DMS114 treated with DMSO at 0.1 percent for 48 hours (cell line): Measurements from ENCODE around the gene CIT.

ENCODE experiments used
- DNase-seq: peaks from one replicate; lab custom pipeline; 2025; ENCODE audit not compliant: unreplicated experiment; lab: John Stamatoyannopoulos, UW

The CIT gene

DNA sequence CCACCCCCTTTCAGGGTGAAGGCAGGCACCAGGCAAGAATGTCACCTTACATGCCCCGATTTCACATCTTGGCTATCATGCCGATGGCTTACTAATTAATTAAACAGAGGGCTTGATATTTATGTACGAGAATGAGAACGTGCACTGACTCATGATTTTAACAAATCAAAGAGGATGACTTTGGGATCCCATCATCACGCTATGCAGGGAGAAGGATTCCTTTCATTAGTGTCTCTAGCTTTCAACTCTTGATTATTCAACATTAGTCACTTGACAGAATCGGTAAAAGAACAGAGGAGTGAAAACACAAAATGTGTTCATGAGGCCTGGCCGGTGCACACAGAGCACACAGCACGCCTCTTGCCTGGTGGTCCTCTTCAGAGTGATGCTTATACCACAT, 128.6 kb downstream of the CIT start:
- no peak for DNase-seq

GRCh38 chr12:119746169-119746568, 131.0 kb downstream of the CIT start:
- no peak for DNase-seq

DNA sequence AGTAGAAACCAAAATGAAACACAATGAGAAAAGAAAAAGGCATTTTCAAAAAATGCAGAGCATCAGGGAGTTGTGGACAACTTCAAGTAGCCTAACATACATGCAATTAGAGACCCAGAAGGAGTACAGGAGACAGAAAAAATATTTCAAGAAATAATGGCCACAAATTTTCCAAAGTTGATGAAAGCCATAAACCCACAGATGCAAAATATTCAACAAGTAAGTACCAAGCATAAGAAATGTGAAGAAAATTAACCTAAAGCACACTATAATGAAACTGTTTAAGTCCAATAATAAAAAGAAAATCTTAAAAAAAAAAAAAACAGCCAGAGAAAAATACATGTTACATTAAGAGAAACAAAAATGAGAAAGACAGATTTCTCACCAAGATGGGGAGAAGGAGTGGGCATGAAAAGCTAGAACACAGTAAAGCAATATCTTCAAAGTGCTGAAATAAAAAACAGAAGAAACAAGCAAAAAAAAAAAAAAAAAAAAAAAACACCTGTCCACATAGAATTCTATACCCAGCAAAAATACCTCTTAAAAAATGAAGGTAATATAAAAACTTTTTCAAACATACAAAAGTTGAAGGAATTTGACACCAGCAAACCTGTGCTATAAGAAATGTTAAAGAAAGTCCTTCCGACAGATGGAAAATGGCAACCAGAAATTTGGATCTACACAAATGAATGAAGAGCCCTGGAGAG, 132.1 kb downstream of the CIT start:
- DNase-seq = no peak

- DNase-seq = no peak
These were observed 134.4 kb downstream of the CIT start for GRCh38 chr12:119742700-119743099.

- DNase-seq = no peak
These were observed 136.3 kb downstream of the CIT start for GRCh38 chr12:119740830-119741229.

DNA sequence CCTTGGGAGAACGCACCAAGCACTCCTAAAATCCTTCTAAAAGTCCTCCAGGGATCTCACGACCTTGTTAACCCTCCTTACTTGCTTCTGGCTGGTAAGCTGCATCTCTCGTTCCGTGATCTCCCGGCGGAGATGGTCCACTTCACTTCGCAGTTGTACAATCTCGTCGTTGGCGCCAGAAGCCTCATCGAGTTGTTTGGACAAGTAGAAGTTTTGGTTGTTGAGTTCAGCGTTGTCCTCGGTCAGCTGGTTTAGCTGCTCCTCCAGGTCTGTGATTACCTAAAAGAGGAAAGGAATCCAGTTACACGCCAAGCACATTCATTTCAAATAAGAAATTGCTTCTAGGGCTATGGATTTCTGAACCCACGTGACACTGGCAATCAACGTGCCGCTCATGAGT, 142.0 kb downstream of the CIT start:
- no peak for DNase-seq

- DNase-seq = no peak
These were observed 146.7 kb downstream of the CIT start for GRCh38 chr12:119730381-119730780.

- DNase-seq = no peak
These were observed 147.2 kb downstream of the CIT start for GRCh38 chr12:119729871-119730270.

- DNase-seq = no peak
These were observed 148.7 kb downstream of the CIT start for GRCh38 chr12:119728444-119728745.

DNA sequence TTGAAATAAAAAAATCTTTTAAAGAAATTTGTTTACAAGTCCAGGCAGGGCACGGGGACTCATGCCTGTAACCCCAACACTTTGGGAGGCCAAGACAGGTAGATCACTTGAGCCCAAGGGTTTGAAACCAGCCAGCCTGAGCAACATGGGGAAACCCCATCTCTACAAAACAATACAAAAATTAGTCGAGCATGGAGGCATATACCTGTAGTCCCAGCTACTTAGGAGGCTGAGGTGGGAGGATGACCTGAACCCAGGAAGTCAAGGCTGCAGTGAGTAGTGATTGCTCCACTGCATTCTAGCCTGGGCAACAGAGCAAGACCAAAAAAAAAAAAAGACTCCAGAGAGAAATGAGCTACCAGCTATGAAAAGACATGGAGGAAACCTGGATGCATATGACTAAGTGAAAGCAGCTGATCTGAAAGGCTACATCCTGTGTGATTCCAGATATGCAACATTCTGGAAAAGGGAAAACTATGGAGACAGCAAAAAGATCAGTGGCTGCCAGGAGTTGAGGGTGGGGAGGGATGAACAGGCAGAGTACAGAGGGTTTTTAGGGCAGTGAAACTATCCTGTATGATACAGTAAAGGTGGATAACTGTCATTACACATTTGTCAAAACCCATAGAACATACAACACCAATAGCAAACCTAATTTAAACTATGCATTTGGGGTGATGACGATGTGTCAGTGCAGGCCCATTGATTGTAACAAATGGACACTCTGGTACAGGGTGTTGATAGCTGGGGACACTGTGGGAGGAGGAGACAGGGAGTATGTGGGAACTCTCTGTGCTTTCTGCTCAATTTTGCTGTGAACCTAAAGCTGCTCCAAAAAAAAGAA, 149.3 kb downstream of the CIT start:
- DNase-seq = no peak

GRCh38 chr12:119725523-119725922, 151.6 kb downstream of the CIT start:
- no peak for DNase-seq

DNA sequence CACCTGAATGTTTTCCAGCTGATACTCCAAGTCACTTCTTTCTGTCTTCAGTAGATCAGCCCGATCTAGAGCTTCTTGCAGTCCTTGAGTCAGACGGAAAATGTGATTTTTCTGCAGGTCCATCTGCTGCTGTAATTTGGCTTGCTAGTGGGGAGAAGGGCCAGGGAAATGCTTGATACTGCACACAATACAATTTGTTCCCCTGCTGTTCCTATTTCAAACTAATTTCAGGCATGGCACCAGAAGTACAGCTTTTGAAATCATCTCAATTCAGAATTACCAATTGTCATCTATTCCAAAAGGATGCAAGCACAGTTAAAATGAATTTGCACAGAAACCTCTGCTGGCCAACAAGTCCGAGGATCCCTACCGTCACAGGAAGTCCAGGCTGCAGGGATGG, 155.8 kb downstream of the CIT start:
- no peak for DNase-seq

DNA sequence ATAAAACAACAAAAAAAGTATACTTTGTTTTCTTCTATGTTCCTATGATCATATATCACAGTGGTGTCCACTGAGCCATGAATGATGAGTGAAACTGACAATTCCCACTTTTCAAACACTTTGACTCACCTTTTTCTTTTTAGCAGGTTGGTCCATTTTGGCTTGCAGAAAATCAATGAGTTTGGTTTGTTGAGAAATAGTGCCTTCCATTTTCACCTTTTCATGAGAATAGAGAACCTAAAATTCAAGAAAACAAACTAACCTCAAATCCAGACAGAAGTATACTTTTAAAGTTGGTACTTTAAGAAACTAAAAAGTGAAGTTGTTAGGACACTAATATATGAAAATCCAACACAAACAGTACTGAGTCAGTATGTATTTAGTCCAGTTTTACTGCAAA, 156.8 kb downstream of the CIT start:
- no peak for DNase-seq

GRCh38 chr12:119718141-119718540, 159.0 kb downstream of the CIT start:
- no peak for DNase-seq

DNA sequence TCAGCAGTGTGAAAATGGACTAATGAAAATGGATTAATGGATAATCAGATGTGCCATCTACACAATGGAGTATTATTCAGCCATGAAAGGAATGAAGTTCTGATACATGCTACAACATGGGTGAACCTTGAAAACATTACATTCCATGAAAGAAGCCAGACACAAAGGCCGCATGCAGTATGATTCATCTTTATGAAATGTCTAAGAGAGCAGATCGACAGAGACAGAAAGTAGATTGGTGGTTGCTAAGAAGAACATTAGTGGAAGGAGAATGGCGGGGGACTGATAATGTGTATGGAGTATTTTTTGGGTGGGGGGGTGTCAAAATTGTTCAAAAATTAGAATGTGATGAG, 161.9 kb downstream of the CIT start:
- no peak for DNase-seq

DNA sequence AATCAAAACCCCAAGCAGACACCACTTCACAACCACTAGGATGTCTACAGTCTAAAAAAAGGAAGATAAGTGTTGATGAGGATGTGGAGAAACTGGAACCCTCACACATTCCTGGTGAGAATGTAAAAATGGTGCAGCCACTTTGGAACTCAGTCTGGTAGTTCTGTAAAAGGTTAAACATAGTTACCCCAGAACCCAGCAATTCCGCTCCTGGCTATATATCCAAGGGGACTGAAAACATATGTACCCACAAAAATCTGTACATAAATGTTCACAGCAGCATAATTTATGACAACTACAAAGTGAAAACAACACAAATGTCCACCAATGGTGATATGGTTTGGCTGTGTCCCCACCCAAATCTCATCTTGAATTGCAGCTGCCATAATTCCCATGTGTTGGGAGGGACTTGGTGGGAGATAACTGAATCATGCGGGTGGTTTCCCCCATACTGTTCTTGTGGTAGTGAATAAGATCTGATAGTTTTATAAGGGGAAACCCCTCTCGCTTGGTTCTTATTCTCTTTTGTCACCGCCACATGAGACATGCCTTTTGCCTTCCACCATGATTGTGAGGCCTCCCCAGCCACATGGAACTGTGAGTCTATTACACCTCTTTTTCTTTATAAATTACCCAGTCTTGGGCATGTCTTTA, 162.4 kb downstream of the CIT start:
- no peak for DNase-seq

DNA sequence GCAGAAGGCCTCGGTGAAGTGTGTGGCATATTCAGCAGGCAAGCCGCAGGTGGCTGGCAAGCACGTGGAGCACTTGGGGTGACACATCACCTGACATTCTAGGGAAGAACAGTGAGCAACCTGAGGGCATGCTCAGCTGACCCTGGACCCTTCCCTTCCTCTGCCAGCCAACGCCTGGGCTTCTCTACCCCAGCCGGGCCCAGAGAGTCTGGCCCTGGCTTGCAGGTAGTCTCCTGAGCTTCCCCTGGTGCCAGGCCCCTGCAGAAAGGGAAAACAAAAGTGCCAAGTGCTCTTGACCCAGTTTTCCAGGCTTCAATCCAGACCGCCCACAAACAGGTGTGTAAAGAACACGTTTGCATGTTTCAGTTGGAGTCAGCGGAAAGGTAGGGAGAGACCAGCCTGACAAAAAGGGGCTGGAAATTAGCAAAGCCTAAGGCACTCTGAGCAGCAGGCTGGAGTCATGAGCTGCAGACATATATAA, 163.5 kb downstream of the CIT start:
- no peak for DNase-seq

DNA sequence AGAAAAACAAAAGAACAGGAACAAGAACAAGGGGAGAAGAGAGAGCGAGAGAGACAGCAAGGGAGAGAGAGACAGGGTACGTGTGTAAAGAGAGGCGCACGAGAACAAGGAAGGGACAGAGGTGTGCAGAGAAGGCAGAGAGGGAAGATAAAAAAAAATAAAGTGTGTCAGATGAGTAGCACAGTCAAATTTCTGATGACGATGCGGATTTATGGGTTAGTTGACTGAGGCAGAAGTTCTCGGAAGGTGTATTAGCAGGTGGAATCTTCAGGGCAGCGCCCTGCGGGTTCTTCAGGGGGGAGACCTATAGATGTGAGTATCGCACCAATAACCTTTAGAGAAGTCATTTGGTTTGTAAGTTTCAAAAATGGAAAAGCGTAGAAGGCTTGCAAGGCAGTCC, 164.4 kb downstream of the CIT start:
- DNase-seq = no peak

- no peak for DNase-seq
These were observed 165.4 kb downstream of the CIT start for GRCh38 chr12:119711693-119712092.

DNA sequence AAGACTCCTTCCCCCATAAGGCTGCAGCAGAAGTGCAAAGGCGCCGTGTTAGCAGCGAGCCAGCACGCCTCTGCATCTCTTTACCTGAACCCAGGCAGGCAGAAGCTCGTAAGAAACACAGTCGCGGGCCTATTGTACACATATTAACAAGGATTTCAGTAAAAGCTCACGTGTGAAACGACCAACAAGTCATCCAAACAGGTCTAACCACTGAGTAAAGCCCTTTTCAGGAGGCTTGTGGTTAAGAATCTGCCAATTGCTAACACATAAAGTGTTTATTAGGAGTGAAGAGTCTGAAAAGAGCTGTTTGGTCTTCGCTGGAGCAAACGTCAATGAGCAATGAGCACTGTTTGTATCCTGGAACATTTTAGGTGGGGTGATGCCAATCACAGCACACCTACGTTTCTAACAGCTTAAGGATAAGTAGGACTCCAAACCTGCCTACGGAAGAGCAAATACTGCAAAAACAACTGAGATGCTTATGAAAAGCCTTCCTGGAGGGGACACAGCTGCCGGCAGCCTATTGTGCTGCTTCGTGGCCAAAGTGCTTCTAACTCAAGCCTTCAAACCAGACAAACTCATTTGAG, 166.1 kb downstream of the CIT start:
- no peak for DNase-seq

DNA sequence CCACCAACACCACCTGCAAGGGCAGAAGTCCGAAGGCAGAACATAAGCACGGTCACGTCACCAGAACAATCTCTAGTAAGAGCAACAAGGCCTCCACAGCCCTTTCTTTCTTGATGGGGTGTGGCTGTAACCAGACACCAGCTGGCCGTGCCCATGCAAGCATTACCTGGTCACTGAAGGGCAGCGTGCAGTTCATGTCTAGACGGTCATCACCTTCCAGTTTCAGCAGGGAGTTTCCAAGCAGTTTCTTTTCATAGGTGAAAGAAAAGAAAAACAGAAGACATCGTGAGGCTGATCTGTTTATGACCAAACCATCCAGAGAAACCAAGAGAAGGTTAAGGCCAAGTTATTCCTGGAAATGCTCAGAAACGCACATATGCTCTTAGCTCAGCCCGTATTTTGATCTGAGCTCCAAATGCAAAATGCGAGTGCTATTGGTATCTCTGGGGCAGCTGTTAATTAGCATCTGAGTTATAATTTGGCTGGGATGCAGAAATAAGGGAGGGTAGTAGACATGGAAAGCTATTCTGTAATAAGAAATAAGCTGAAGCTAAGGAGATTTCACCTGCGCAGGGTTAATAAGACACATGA, 166.7 kb downstream of the CIT start:
- DNase-seq = no peak
